Esophagus squamous epithelium (tissue), 4 donors: ENCODE results near the gene PMFBP1.

Source experiments
- CTCF ChIP-seq, 6 experiments: fragments of 450-650 bp in 4 of 6; fragments of 200-600 bp in 2 of 6; sonication (generic) in 2 of 6; IDR thresholded peaks; one replicate each; pipeline ENCODE4 v1.5.1; 2016 to 2019; ENCODE audit warnings: antibody characterized with exemption in 6 of 6, mild to moderate bottlenecking in 4 of 6, moderate library complexity in 4 of 6
- POLR2A ChIP-seq, 4 donors: fragments of 450-650 bp; IDR thresholded peaks; one replicate each; pipeline ENCODE4 v1.6.1; 2017; ENCODE audit warnings: antibody characterized with exemption in 4 of 4, mild to moderate bottlenecking in 4 of 4, moderate library complexity in 3 of 4

GRCh38 chr16:72113616-72113945 lies 58.4 kb downstream of the PMFBP1 start:
- TF ChIP-seq CTCF (IDR thresholded peaks at IDR 0.05), result no peak
- TF ChIP-seq POLR2A (IDR thresholded peaks at IDR 0.05), result no peak
